ENCODE data around the gene AHNAK. TPM values are rescaled to one million over a fixed set of nuclear protein-coding genes. Genes with fewer than 3 reads are reported as not detected.

Gene AHNAK
- polyA plus RNA-seq, 2 of the 4 experiments (the other 2 are of a cell fraction), result 43.3 to 82.0 TPM

- CTCF ChIA-PET, result interaction anchor here (1.3 to 6.2 kb wide), 7 partner anchors 9 to 159 kb away, joined by 3 to 51 read pairs (median 11); no protein-coding TSS in a partner anchor
- ATAC-seq, result no peak
- no peak for FAIRE-seq
These were observed 144.8 kb downstream of the AHNAK start for GRCh38 chr11:62401811-62402210.

GRCh38 chr11:62401356-62401755 is 145.2 kb downstream of the AHNAK start:
- ATAC-seq, result no peak
- no peaks in the 10 kb centered on the region for H3K9me3 ChIP-seq
- H3K4me3 ChIP-seq, result no peak overlapping the region
- H3K4me2 ChIP-seq, result no peak overlapping the region
- H3K4me1 ChIP-seq, result peaks cover 22% of the 10 kb centered on the region
- 92% methylated on average over 5 of the region's 5 CpGs for WGBS (ENCODE audit: missing lambda C conversion rate)
- CTCF ChIA-PET, result interaction anchor here (1.2 to 6.2 kb wide), 8 partner anchors 8 to 159 kb away, joined by 3 to 51 read pairs (median 8); no protein-coding TSS in a partner anchor
- FAIRE-seq, result no peak
- no peak for TF ChIP-seq HOXB13 (CRISPR knock-in tag; IDR thresholded peaks at IDR 0.05; ENCODE audit: low read depth)
- no peak for TF ChIP-seq ZSCAN20 (CRISPR knock-in tag; IDR thresholded peaks at IDR 0.05)
- no peak for TF ChIP-seq MYC (IDR thresholded peaks at IDR 0.05; ENCODE audit: borderline replicate concordance, low read length)
- no peak for TF ChIP-seq RAD21 (conservative IDR thresholded peaks at IDR 0.05 in 1 of 2, IDR thresholded peaks at IDR 0.05 in 1 of 2)
- 0 out of 6 replicates have a peak overlapping the region, but pooled peaks of 1 of the 2 experiments have one; percentile 12 for H3K27ac ChIP-seq
- DNase-seq (ENCODE audit: low read depth in 1 of 2, low spot score in 1 of 2), result no peak
- POLR2A ChIA-PET, result no interaction called here

More at GRCh38 chr11:62401811-62402210, 144.8 kb downstream of the AHNAK start:
- Histone ChIP-seq H3K4me3 (no peak overlapping the region), H3K27ac (0 out of 6 replicates have a peak overlapping the region, but pooled peaks of 1 of the 2 experiments have one; percentile 12), H3K4me1 (peaks cover 22% of the 10 kb centered on the region), H3K4me2 (no peak overlapping the region), H3K9me3 (no peaks in the 10 kb centered on the region)
- POLR2A ChIA-PET, result no interaction called here
- no peak for TF ChIP-seq SMC3 (IDR thresholded peaks at IDR 0.05)
- no peak for TF ChIP-seq RFX5 (IDR thresholded peaks at IDR 0.05)
- no peak for TF ChIP-seq HOXB13 (CRISPR knock-in tag; IDR thresholded peaks at IDR 0.05; ENCODE audit: low read depth)
- no peak for TF ChIP-seq CHD2 (IDR thresholded peaks at IDR 0.05; ENCODE audit: low read length, partially characterized antibody)
- no peak for TF ChIP-seq TFCP2L1 (CRISPR knock-in tag; IDR thresholded peaks at IDR 0.05)
- no peak for TF ChIP-seq KDM5A (IDR thresholded peaks at IDR 0.05)
- 85% methylated on average over 6 of the region's 7 CpGs for WGBS (ENCODE audit: missing lambda C conversion rate)
- DNase-seq (ENCODE audit: low read depth in 1 of 2, low spot score in 1 of 2), result no peak

GRCh38 chr11:62400760-62401159 is 145.8 kb downstream of the AHNAK start:
- no peaks in the 10 kb centered on the region for H3K9me3 ChIP-seq
- FAIRE-seq (no peak), DNase-seq (ENCODE audit: low read depth in 1 of 2, low spot score in 1 of 2) (no peak), ATAC-seq (no peak)
- TF ChIP-seq BCL3 (IDR thresholded peaks at IDR 0.05), result no peak
- no peak for TF ChIP-seq USF2 (IDR thresholded peaks at IDR 0.05)
- TF ChIP-seq POLR2A (IDR thresholded peaks at IDR 0.05; ENCODE audit: low read length), result no peak
- TF ChIP-seq EHMT2 (IDR thresholded peaks at IDR 0.05; ENCODE audit: low read depth), result no peak
- TF ChIP-seq MAFK (IDR thresholded peaks at IDR 0.05; ENCODE audit: partially characterized antibody), result no peak
- no peak for TF ChIP-seq BHLHE40 (IDR thresholded peaks at IDR 0.05; ENCODE audit: low read depth, low read length)
- no peak for TF ChIP-seq RARB (CRISPR knock-in tag; IDR thresholded peaks at IDR 0.05)
- no peak for TF ChIP-seq MAX (IDR thresholded peaks at IDR 0.05)
- TF ChIP-seq ESRRA (IDR thresholded peaks at IDR 0.05; ENCODE audit: borderline replicate concordance, low read length), result no peak
- TF ChIP-seq RNF2 (IDR thresholded peaks at IDR 0.05; ENCODE audit: borderline replicate concordance, low read depth), result no peak
- no peak for TF ChIP-seq HOXB5 (CRISPR knock-in tag; IDR thresholded peaks at IDR 0.05)
- TF ChIP-seq RCOR1 (IDR thresholded peaks at IDR 0.05; ENCODE audit: low read depth, low read length), result no peak
- no peak for TF ChIP-seq RFX5 (IDR thresholded peaks at IDR 0.05)
- TF ChIP-seq SREBF2 (IDR thresholded peaks at IDR 0.05), result no peak
- TF ChIP-seq PHF8 (IDR thresholded peaks at IDR 0.05; ENCODE audit: borderline replicate concordance, low read depth), result no peak
- no peak for TF ChIP-seq KDM5A (IDR thresholded peaks at IDR 0.05)
- H3K27ac ChIP-seq, result peak overlapping the region in 1 of 2 experiments; percentile 48; a peak in 2 of 6 replicates
- H3K4me2 ChIP-seq, result no peak overlapping the region
- H3K4me3 ChIP-seq, result no peak overlapping the region
- CTCF ChIA-PET, result interaction anchor here (0.7 to 6.2 kb wide), 9 partner anchors 8 to 160 kb away, joined by 3 to 51 read pairs (median 5); no protein-coding TSS in a partner anchor
- POLR2A ChIA-PET, result interaction anchor here (0.5 to 0.6 kb wide), 2 partner anchors 13 to 439 kb away, joined by 3 read pairs; no protein-coding TSS in a partner anchor
- H3K4me1 ChIP-seq, result peaks cover 22% of the 10 kb centered on the region
- WGBS (ENCODE audit: missing lambda C conversion rate), result 79% methylated on average over 4 of the region's 9 CpGs

Measured in A549 (cell line).